HEK293 (cell line): Measurements from ENCODE around the gene TPST1.

ENCODE experiments used
- CTCF ChIA-PET: fragments of 350-600 bp; formaldehyde crosslinking; extraction: SDS; loops from one replicate; lab custom pipeline; 2021; ENCODE audit warnings: antibody characterized with exemption; lab: Yijun Ruan, JAX
- POLR2A ChIA-PET: fragments of 300-600 bp; formaldehyde crosslinking; extraction: SDS; loops from one replicate; lab custom pipeline; 2020; ENCODE audit warnings: antibody characterized with exemption, inconsistent platforms; lab: Yijun Ruan, JAX
- H3K27ac ChIP-seq: fragments of 200-500 bp; sonication (Bioruptor generic); 2 replicates; pipeline ENCODE4 v1.5.1; 2014; ENCODE audit warnings: low read depth, low read length, control low read depth, inconsistent platforms; ENCODE audit errors: extremely low read depth
- H3K36me3 ChIP-seq, 2 experiments: fragments of 200-500 bp in 1 of 2; sonication (Bioruptor generic) in 1 of 2; 1 replicate in 1 of 2; 2 replicates in 1 of 2; pipeline ENCODE4 v1.5.1; 2014 to 2017; ENCODE audit warnings: inconsistent platforms in 2 of 2, low read length in 2 of 2; ENCODE audit not compliant: control insufficient read depth in 2 of 2, insufficient read depth in 1 of 2
- H3K4me1 ChIP-seq: fragments of 200-500 bp; sonication (Bioruptor generic); 2 replicates; pipeline ENCODE4 v1.5.1; 2014; ENCODE audit warnings: mild to moderate bottlenecking, low read length, inconsistent platforms; ENCODE audit not compliant: control insufficient read depth, insufficient read depth
- H3K4me3 ChIP-seq: 2 replicates; pipeline ENCODE4 v1.5.1; 2011; ENCODE audit warnings: low read depth, mild to moderate bottlenecking, control low read depth, low read length, moderate library complexity
- H3K9me3 ChIP-seq: fragments of 200-500 bp; sonication (Bioruptor generic); 2 replicates; pipeline ENCODE4 v1.5.1; 2014; ENCODE audit warnings: low read depth, low read length, inconsistent platforms; ENCODE audit not compliant: control insufficient read depth, insufficient read depth
- EGR2 ChIP-seq: fragments of 450-650 bp; formaldehyde crosslinking; IDR thresholded peaks from 2 replicates; pipeline ENCODE4 v1.5.1; 2016; ENCODE audit warnings: low read depth, missing biosample characterization, missing genetic modification characterization
- FEZF1 ChIP-seq: fragments of 450-650 bp; formaldehyde crosslinking; IDR thresholded peaks from 2 replicates; pipeline ENCODE4 v1.5.1; 2016; ENCODE audit warnings: missing biosample characterization, missing genetic modification characterization
- KLF10 ChIP-seq: fragments of 450-650 bp; IDR thresholded peaks from 2 replicates; pipeline ENCODE4 v1.5.1; 2018; ENCODE audit warnings: missing biosample characterization, mild to moderate bottlenecking, missing genetic modification characterization
- KLF17 ChIP-seq: fragments of 450-650 bp; formaldehyde crosslinking; IDR thresholded peaks from 2 replicates; pipeline ENCODE4 v1.5.1; 2016; ENCODE audit warnings: missing biosample characterization, missing genetic modification characterization
- MZF1 ChIP-seq: fragments of 450-650 bp; formaldehyde crosslinking; IDR thresholded peaks from 2 replicates; pipeline ENCODE4 v1.5.1; 2017; ENCODE audit warnings: missing biosample characterization, missing genetic modification characterization, borderline replicate concordance
- SCRT2 ChIP-seq: fragments of 450-650 bp; formaldehyde crosslinking; IDR thresholded peaks from 2 replicates; pipeline ENCODE4 v1.5.1; 2016; ENCODE audit warnings: missing biosample characterization, missing genetic modification characterization
- SETDB1 ChIP-seq: IDR thresholded peaks from one replicate; pipeline ENCODE4 v1.6.1; 2017; ENCODE audit warnings: mild to moderate bottlenecking, low read length, moderate library complexity, mixed read lengths; ENCODE audit not compliant: insufficient read length
- YY1 ChIP-seq: fragments of 450-650 bp; formaldehyde crosslinking; IDR thresholded peaks from 2 replicates; pipeline ENCODE4 v1.5.1; 2018; ENCODE audit warnings: missing biosample characterization, missing genetic modification characterization
- ZBTB10 ChIP-seq: fragments of 450-650 bp; formaldehyde crosslinking; IDR thresholded peaks from 2 replicates; pipeline ENCODE4 v1.5.1; 2016; ENCODE audit warnings: missing biosample characterization, missing genetic modification characterization
- ZBTB8A ChIP-seq: fragments of 450-650 bp; formaldehyde crosslinking; IDR thresholded peaks from 2 replicates; pipeline ENCODE4 v1.5.1; 2016; ENCODE audit warnings: missing biosample characterization, missing genetic modification characterization
- ZNF133 ChIP-seq: fragments of 450-650 bp; formaldehyde crosslinking; IDR thresholded peaks from 2 replicates; pipeline ENCODE4 v1.5.1; 2016; ENCODE audit warnings: missing biosample characterization, missing genetic modification characterization
- ZNF248 ChIP-seq: fragments of 450-650 bp; formaldehyde crosslinking; IDR thresholded peaks from 2 replicates; pipeline ENCODE4 v1.5.1; 2017; ENCODE audit warnings: missing biosample characterization, missing genetic modification characterization
- ZNF426 ChIP-seq: fragments of 450-650 bp; formaldehyde crosslinking; IDR thresholded peaks from 2 replicates; pipeline ENCODE4 v1.5.1; 2017; ENCODE audit warnings: missing biosample characterization, missing genetic modification characterization, mild to moderate bottlenecking, inconsistent platforms, moderate library complexity
- ZNF521 ChIP-seq: fragments of 450-650 bp; formaldehyde crosslinking; IDR thresholded peaks from 2 replicates; pipeline ENCODE4 v1.5.1; 2017; ENCODE audit warnings: missing biosample characterization, mild to moderate bottlenecking, missing genetic modification characterization
- ZNF571 ChIP-seq: fragments of 450-650 bp; formaldehyde crosslinking; IDR thresholded peaks from 2 replicates; pipeline ENCODE4 v1.5.0; 2017; ENCODE audit warnings: missing biosample characterization, missing genetic modification characterization
- ZNF654 ChIP-seq: fragments of 450-650 bp; formaldehyde crosslinking; IDR thresholded peaks from 2 replicates; pipeline ENCODE4 v1.5.1; 2016; ENCODE audit warnings: low read depth, missing biosample characterization, missing genetic modification characterization
- ZNF692 ChIP-seq: fragments of 450-650 bp; formaldehyde crosslinking; IDR thresholded peaks from 2 replicates; pipeline ENCODE4 v1.5.1; 2016; ENCODE audit warnings: missing biosample characterization, missing genetic modification characterization
- ZNF792 ChIP-seq: fragments of 450-650 bp; formaldehyde crosslinking; IDR thresholded peaks from 2 replicates; pipeline ENCODE4 v1.5.1; 2016; ENCODE audit warnings: missing biosample characterization, missing genetic modification characterization
- TF ChIP-seq, protein P1 (sequence below): fragments of 450-650 bp; formaldehyde crosslinking; IDR thresholded peaks from 2 replicates; pipeline ENCODE4 v1.5.1; 2016; ENCODE audit warnings: missing biosample characterization, missing genetic modification characterization
- TF ChIP-seq, protein P2 (sequence below): fragments of 450-650 bp; formaldehyde crosslinking; IDR thresholded peaks from 2 replicates; pipeline ENCODE4 v1.5.0; 2017; ENCODE audit warnings: missing biosample characterization, missing genetic modification characterization, borderline replicate concordance

The TPST1 gene

DNA sequence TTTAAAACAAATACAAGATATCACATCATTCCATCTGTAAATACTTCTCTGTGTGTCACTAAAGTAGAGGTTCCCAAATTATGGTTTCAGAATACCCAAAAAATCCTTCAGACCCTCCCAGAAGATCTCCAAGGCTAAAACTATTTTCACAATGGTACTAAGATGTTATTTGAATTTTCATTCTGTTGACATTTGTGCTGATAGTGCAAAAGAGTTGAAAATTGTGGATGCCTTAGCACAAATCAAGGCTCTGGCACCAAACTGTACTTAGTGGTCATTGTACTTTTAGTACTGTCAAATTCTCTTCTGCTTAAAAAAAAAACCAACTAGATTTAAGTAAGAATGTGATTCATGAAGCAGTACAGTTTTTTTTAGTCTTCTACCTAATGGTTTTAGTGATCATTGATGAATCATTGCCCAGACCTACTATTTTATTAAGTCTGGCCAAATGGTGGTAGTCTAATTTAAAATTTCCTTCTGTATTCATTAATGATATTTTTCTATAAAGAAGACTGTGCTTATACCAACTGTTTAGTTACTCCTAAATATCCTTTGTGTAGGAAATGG, 50.5 kb downstream of the TPST1 start (continued):
- TF ChIP-seq ZBTB10 (tag by site-specific recombination) (no peak), YY1 (tag by site-specific recombination) (no peak), ZNF654 (no peak)

- Histone ChIP-seq H3K27ac (no peak overlapping the region), H3K4me1 (no peaks in the 10 kb centered on the region), H3K36me3 (no peaks in the 10 kb centered on the region), H3K4me3 (no peak overlapping the region), H3K9me3 (no peaks in the 10 kb centered on the region)
- ChIA-PET CTCF (no interaction called here), POLR2A (no interaction called here)
- TF ChIP-seq ZNF133 (tag by site-specific recombination) (no peak), ZNF792 (tag by site-specific recombination) (no peak), MZF1 (tag by site-specific recombination) (no peak), ZNF248 (tag by site-specific recombination) (no peak), SCRT2 (no peak), EGR2 (tag by site-specific recombination) (no peak), ZNF692 (tag by site-specific recombination) (no peak), KLF17 (tag by site-specific recombination) (no peak)
- TF ChIP-seq, protein P1, sequence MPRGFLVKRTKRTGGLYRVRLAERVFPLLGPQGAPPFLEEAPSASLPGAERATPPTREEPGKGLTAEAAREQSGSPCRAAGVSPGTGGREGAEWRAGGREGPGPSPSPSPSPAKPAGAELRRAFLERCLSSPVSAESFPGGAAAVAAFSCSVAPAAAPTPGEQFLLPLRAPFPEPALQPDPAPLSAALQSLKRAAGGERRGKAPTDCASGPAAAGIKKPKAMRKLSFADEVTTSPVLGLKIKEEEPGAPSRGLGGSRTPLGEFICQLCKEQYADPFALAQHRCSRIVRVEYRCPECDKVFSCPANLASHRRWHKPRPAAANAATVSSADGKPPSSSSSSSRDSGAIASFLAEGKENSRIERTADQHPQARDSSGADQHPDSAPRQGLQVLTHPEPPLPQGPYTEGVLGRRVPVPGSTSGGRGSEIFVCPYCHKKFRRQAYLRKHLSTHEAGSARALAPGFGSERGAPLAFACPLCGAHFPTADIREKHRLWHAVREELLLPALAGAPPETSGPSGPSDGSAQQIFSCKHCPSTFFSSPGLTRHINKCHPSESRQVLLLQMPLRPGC (tag by site-specific recombination), result no peak
Observed at GRCh38 chr7:66256281-66256680, 51.1 kb downstream of the TPST1 start.

DNA sequence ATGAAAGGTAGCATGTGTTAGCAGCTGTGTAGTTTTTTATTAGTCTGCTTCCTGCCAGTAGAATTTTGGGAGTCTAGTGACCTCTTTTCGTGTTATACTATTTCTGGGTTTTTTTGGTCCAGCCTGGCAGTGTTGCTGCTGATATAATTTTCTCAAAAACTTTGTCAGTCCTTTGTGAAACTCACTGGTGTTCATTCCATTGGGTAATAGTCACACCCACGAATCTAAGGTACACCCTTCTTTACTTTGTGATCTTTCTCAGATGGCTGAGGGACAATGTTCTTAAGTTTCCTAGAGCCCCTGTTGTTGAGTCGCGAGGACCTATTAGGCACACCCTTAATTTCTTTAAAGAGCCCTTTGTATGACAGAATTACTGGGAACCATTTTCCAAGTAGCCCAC, 52.3 kb downstream of the TPST1 start:
- ChIA-PET POLR2A (interaction anchor here (0.6 kb wide), 1 partner anchor 9 kb away, joined by 5 read pairs; no protein-coding TSS in a partner anchor), CTCF (interaction anchor here (0.6 to 0.7 kb wide), 2 partner anchors 63 to 157 kb away, joined by 3 read pairs; no protein-coding TSS in a partner anchor)
- H3K27ac ChIP-seq, result no peak overlapping the region
- no peaks in the 10 kb centered on the region for H3K4me1 ChIP-seq
- no peaks in the 10 kb centered on the region for H3K9me3 ChIP-seq
- TF ChIP-seq ZNF521 (no peak), ZBTB8A (no peak), FEZF1 (no peak), SETDB1 (peak; percentile 45), KLF10 (tag by site-specific recombination) (no peak), ZNF571 (tag by site-specific recombination) (no peak), ZNF426 (tag by site-specific recombination) (no peak)
- TF ChIP-seq, protein P2, sequence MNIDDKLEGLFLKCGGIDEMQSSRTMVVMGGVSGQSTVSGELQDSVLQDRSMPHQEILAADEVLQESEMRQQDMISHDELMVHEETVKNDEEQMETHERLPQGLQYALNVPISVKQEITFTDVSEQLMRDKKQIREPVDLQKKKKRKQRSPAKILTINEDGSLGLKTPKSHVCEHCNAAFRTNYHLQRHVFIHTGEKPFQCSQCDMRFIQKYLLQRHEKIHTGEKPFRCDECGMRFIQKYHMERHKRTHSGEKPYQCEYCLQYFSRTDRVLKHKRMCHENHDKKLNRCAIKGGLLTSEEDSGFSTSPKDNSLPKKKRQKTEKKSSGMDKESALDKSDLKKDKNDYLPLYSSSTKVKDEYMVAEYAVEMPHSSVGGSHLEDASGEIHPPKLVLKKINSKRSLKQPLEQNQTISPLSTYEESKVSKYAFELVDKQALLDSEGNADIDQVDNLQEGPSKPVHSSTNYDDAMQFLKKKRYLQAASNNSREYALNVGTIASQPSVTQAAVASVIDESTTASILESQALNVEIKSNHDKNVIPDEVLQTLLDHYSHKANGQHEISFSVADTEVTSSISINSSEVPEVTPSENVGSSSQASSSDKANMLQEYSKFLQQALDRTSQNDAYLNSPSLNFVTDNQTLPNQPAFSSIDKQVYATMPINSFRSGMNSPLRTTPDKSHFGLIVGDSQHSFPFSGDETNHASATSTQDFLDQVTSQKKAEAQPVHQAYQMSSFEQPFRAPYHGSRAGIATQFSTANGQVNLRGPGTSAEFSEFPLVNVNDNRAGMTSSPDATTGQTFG (tag by site-specific recombination), result no peak
- H3K4me3 ChIP-seq, result no peak overlapping the region
- H3K36me3 ChIP-seq, result no peaks in the 10 kb centered on the region
